Cardiac muscle cell (in vitro differentiated cells and primary cell): Measurements from ENCODE around the gene CRABP2. TPM values are rescaled to one million over a fixed set of nuclear protein-coding genes. Genes with fewer than 3 reads are reported as not detected.
A peak's percentile ranks its signal among the peaks of the same experiment; 100 is the strongest.

Experiments
- DNase-seq, 2 donors: peaks; one replicate each; pipeline versions ENCODE4 v3.0.0 to v3.0.0-alpha.2; 2010 to 2017; ENCODE audit warnings: low read depth in 1 of 2, low spot score in 1 of 2
- H3K27ac ChIP-seq: fragments of 200-600 bp; sonication (generic); 2 replicates; pipeline ENCODE4 v1.5.1; 2016
- H3K27me3 ChIP-seq: fragments of 200-600 bp; sonication (generic); 2 replicates; pipeline ENCODE4 v1.6.0; 2016; ENCODE audit warnings: control low read depth
- H3K36me3 ChIP-seq: fragments of 200-600 bp; sonication (generic); 2 replicates; pipeline ENCODE4 v1.5.1; 2016; ENCODE audit warnings: control low read depth
- H3K4me1 ChIP-seq: fragments of 200-600 bp; sonication (generic); 2 replicates; pipeline ENCODE4 v1.8.1; 2017; ENCODE audit warnings: low read depth, mild to moderate bottlenecking, mixed run types
- H3K4me3 ChIP-seq: fragments of 200-600 bp; sonication (generic); 2 replicates; pipeline ENCODE4 v1.5.1; 2016; ENCODE audit warnings: mild to moderate bottlenecking
- H3K9me3 ChIP-seq: fragments of 200-600 bp; sonication (generic); 2 replicates; pipeline ENCODE4 v1.5.1; 2017; ENCODE audit warnings: low read depth, mild to moderate bottlenecking, control low read depth
- polyA plus RNA-seq: library from polyadenylated mRNA; unstranded; fragments of >200 nt; fragmentation: Nextera tagmentation; extraction: Ambion mirVana; gene quantifications from 2 replicates; pipeline ENCODE4 v1.2.1, GENCODE V29; 2016
- total RNA-seq: library from RNA; depleted of rRNA; stranded (reverse); fragments of >200 nt; gene quantifications from 2 replicates; pipeline ENCODE4 v1.2.3, GENCODE V29; 2016
- TF ChIP-seq, protein P1 (sequence below): IDR thresholded peaks from 2 replicates; pipeline ENCODE4 v1.5.1; 2012; ENCODE audit warnings: low read depth, mild to moderate bottlenecking, low read length

The CRABP2 gene
- total and polyA plus RNA-seq, 2 experiments from 2014 or later: 556 to 1,249 TPM

DNA sequence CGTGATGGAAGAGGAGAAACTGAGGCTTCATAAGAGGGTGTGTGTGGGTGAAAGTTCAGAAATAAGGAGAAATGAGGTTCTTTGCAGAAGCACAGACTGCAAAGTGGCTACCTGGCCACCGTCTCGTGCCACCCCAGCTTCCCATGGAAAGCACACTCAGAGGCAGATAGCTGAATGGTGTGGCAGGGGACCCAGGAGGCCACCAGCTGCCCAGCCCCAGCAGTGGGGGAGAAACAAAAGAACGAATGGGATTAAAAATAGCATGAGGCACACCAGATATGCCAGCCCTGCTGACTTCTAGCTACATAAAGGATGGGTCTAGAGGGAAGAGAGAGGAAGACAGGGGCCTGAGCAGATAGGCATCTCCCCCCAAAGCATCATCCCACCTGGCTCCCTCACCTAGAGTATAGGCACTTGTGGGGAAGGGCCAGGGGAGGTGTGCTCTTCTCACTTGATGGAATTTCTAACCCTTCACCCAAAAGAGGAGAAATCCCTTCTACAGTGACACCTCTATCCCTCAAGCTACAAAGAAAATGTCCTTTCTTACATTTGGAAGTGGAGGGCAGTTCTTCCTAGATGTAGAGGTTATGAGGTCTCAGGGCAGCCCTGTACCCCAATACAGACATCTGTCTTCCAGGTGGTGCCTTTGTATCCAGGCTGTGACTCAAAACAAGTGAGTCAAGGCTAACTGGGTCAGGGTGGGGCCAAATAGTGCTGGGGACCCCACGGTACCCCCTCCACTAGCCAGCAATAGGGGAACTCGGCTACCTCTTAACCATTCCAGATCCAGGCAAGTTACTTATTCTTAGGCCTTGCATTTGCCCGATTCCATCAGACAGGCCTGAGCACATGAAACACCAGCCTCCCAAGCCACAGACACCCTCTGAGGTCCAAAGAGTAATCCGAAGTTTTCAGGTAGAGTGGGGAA lies 42.6 kb upstream of the CRABP2 start:
- DNase-seq: peak in 1 of 2 donors; percentile 20
- TF ChIP-seq, protein P1, sequence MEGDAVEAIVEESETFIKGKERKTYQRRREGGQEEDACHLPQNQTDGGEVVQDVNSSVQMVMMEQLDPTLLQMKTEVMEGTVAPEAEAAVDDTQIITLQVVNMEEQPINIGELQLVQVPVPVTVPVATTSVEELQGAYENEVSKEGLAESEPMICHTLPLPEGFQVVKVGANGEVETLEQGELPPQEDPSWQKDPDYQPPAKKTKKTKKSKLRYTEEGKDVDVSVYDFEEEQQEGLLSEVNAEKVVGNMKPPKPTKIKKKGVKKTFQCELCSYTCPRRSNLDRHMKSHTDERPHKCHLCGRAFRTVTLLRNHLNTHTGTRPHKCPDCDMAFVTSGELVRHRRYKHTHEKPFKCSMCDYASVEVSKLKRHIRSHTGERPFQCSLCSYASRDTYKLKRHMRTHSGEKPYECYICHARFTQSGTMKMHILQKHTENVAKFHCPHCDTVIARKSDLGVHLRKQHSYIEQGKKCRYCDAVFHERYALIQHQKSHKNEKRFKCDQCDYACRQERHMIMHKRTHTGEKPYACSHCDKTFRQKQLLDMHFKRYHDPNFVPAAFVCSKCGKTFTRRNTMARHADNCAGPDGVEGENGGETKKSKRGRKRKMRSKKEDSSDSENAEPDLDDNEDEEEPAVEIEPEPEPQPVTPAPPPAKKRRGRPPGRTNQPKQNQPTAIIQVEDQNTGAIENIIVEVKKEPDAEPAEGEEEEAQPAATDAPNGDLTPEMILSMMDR: no peak
- H3K36me3 ChIP-seq: peaks cover 3% of the 10 kb centered on the region
- peaks cover 38% of the 10 kb centered on the region for H3K4me1 ChIP-seq
- H3K9me3 ChIP-seq: no peaks in the 10 kb centered on the region
- H3K4me3 ChIP-seq: peak overlapping the region; percentile 72
- H3K27ac ChIP-seq: peak overlapping the region; percentile 100
- H3K27me3 ChIP-seq: no peaks in the 10 kb centered on the region

DNA sequence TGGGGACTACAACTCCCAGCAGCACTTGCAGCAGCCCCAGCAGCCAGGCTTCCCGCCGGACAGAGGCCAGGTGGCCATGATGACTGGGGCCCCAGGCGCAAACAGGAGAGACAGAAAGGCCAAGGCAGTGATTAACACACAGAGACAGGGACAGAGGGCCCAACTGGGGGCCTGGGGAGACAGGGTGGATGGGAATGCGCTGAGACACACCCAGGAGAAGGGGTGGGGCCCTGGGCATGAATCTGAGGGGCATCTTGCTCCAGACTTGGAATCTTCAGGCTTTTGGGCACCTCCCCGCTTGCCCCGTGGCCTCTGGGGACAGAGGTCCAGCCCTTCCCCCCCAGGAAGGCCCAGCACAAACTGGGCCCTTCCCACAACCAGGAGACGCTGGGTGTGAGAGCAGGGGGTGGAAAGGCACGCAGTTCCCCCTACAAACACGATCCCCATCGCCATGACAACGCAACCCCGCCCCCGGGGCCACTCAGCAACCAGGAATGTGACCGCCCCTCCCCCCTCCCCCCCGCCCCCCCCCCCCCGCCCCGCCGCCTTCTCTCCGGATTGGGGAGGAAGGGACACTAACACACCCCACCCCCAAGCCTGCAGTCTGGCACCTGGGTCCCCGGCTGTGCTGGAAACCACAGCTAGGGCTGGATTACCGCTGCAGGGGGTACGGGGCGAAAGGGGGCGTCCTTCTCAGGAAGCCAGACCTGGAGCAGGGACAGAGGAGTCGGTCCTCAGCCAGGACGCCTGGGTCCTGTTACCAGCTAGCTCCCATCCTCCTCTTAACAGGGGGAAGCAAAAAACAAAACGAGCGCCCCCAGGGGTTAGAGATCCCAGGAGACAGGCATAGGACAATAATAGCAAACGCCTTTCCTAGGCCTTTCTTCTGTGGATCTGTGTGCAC lies 41.6 kb upstream of the CRABP2 start:
- Histone ChIP-seq H3K4me3 (peak overlapping the region; percentile 72), H3K27ac (peak overlapping the region; percentile 100), H3K4me1 (peaks cover 34% of the 10 kb centered on the region), H3K27me3 (no peaks in the 10 kb centered on the region), H3K9me3 (no peaks in the 10 kb centered on the region), H3K36me3 (peaks cover 5% of the 10 kb centered on the region)
- TF ChIP-seq, protein P1: peak; percentile 23
- peak; percentile 87 to 97 for DNase-seq

DNA sequence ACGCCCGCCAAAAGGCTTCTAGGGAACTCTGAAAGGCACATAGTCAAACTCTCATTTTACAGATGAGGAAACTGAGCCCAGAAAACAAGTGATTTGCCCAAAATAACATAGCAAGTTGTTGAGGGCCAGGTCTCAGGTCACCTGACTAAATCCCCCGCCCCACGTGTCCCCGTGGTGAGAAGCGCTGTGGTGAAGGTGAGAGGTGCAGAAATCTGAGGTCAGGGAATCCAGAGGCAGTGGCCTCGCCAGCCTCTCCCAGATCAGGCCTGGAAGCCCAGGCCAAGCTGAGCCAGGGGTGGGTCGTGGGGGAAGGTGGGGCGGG lies 41.0 kb upstream of the CRABP2 start:
- H3K27me3 ChIP-seq: no peaks in the 10 kb centered on the region
- no peak for DNase-seq
- H3K27ac ChIP-seq: peak overlapping the region; percentile 100
- TF ChIP-seq, protein P1: no peak
- H3K9me3 ChIP-seq: no peaks in the 10 kb centered on the region
- H3K36me3 ChIP-seq: peaks cover 5% of the 10 kb centered on the region
- H3K4me3 ChIP-seq: peak overlapping the region; percentile 72
- peaks cover 34% of the 10 kb centered on the region for H3K4me1 ChIP-seq

DNA sequence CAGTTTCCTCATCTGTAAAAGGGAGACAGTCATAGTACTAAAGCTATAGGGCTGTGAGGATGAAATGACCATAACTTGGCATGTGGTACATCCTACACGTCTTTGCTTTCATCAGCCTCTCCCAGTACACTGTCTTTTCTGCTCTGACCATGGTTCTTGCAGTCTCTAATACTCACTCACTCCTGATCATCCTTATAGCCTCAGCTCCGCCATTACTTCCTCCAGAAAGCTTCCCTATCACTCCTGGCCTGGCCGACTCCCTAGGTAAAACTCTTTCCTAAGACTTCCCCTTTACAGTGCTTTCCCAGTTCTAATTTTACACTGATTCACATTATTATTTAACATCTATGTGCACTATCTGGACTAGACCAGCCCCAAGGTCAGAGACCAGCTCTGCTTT lies 40.5 kb upstream of the CRABP2 start:
- H3K36me3 ChIP-seq: peaks cover 5% of the 10 kb centered on the region
- peak overlapping the region; percentile 72 for H3K4me3 ChIP-seq
- H3K9me3 ChIP-seq: no peaks in the 10 kb centered on the region
- peak overlapping the region; percentile 100 for H3K27ac ChIP-seq
- peaks cover 34% of the 10 kb centered on the region for H3K4me1 ChIP-seq
- TF ChIP-seq, protein P1: no peak
- no peaks in the 10 kb centered on the region for H3K27me3 ChIP-seq
- DNase-seq: no peak

DNA sequence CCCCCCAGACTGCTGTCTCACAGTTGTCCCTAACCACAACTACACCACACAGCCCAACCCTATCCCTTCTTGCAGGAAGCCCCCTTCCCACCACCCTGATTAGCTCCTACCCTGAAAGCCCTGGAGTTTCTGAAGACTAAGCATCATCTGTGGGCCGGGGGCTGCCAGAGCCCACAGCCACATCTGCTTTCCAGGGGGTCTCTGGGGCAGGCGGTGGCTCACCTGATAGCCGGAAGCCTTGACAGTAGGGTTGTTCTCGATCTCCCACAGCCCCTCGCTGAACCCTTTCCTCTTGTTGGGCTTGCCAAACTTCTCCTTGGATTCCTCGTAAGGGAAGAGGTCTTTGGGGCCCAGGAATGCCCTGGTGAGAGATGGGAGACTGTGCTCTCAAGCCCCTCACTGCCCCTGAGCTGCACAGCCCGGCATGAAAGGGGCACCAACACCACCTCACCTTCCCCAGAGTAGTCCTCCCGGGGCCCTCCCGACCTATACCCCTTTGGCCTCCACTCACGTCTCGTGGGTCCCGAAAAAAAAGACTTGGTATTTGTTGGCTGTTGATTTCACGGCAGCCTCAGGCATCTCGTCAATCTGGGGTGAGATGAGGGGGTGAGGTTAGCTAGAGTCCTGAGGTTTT lies 39.5 kb upstream of the CRABP2 start:
- Histone ChIP-seq H3K27me3 (no peaks in the 10 kb centered on the region), H3K4me3 (no peak overlapping the region), H3K27ac (peak overlapping the region; percentile 100), H3K36me3 (peaks cover 5% of the 10 kb centered on the region), H3K4me1 (peaks cover 34% of the 10 kb centered on the region), H3K9me3 (no peaks in the 10 kb centered on the region)
- no peak for DNase-seq
- TF ChIP-seq, protein P1: no peak
